Spinal cord (tissue), 10 donors: ENCODE data around the gene TSPAN2. TPM values are rescaled to one million over a fixed set of nuclear protein-coding genes. Genes with fewer than 3 reads are reported as not detected.

Experiments used
- DNase-seq, 6 donors: peaks; one replicate each; pipeline versions ENCODE4 v3.0.0 to v3.0.0-alpha.2; 2013 to 2015; ENCODE audit warnings: low spot score in 6 of 6, low read depth in 4 of 6
- H3K27ac ChIP-seq: one replicate; pipeline ENCODE4 v1.5.1; 2013; ENCODE audit warnings: low read depth, low read length, control low read depth
- H3K27me3 ChIP-seq: one replicate; pipeline ENCODE4 v1.6.1; 2013; ENCODE audit warnings: low read length; ENCODE audit not compliant: control insufficient read depth, insufficient read depth
- H3K36me3 ChIP-seq: one replicate; pipeline ENCODE4 v1.6.1; 2013; ENCODE audit warnings: low read length; ENCODE audit not compliant: control insufficient read depth, insufficient read depth
- H3K4me1 ChIP-seq: one replicate; pipeline ENCODE4 v1.6.1; 2013; ENCODE audit warnings: low read length; ENCODE audit not compliant: control insufficient read depth, insufficient read depth
- H3K4me3 ChIP-seq: one replicate; pipeline ENCODE4 v1.5.1; 2013; ENCODE audit warnings: low read depth, low read length, control low read depth
- H3K9me3 ChIP-seq: one replicate; pipeline ENCODE4 v1.6.1; 2013; ENCODE audit warnings: low read length; ENCODE audit not compliant: control insufficient read depth, insufficient read depth
- WGBS: methylation state at CpG from one replicate; pipeline ENCODE4 v1.1.5; 2013; ENCODE audit warnings: missing lambda C conversion rate; ENCODE audit not compliant: insufficient coverage; 5-methylcytosine and 5-hydroxymethylcytosine counted together
- polyA plus RNA-seq, 2 donors: library from polyadenylated mRNA; unstranded; fragments of 120-200 nt; gene quantifications; one replicate each; pipeline ENCODE4 v1.2.1, GENCODE V29; 2013; ENCODE audit not compliant: insufficient read length in 2 of 2
- total RNA-seq, 2 donors: library from RNA; depleted of rRNA in 1 of 2; stranded (reverse); fragments of 120-200 nt in 1 of 2; fragments of >200 nt in 1 of 2; gene quantifications; one replicate each; pipeline versions ENCODE4 v1.2.3 to v1.2.4, GENCODE V29; 2013 to 2014
- donor health status: healthy.

Gene TSPAN2
- total and polyA plus RNA-seq, 4 donors, result 8.9 to 29.0 (median 28.7) TPM

GRCh38 chr1:115117298-115117697 lies 28.0 kb upstream of the TSPAN2 start:
- Histone ChIP-seq H3K27ac (no peak overlapping the region), H3K36me3 (no peaks in the 10 kb centered on the region)
- 100% methylated on average over 1 of the region's 1 CpG for WGBS

GRCh38 chr1:115116512-115116911 lies 27.2 kb upstream of the TSPAN2 start:
- DNase-seq, result no peak
- no peak overlapping the region for H3K27ac ChIP-seq
- peaks cover 5% of the 10 kb centered on the region for H3K9me3 ChIP-seq
- no peaks in the 10 kb centered on the region for H3K36me3 ChIP-seq
- no peak overlapping the region for H3K4me3 ChIP-seq
- H3K4me1 ChIP-seq, result peaks cover 9% of the 10 kb centered on the region
- no peaks in the 10 kb centered on the region for H3K27me3 ChIP-seq
- no CpG with 5 or more reads among the region's 5 CpGs for WGBS

More at GRCh38 chr1:115117298-115117697, 28.0 kb upstream of the TSPAN2 start:
- Histone ChIP-seq H3K9me3 (peaks cover 5% of the 10 kb centered on the region), H3K4me1 (peaks cover 9% of the 10 kb centered on the region), H3K4me3 (no peak overlapping the region), H3K27me3 (no peaks in the 10 kb centered on the region)
- no peak for DNase-seq

GRCh38 chr1:115115521-115116161 lies 26.3 kb upstream of the TSPAN2 start:
- no peak for DNase-seq
- Histone ChIP-seq H3K27ac (no peak overlapping the region), H3K9me3 (peaks cover 2% of the 10 kb centered on the region), H3K27me3 (no peaks in the 10 kb centered on the region), H3K4me3 (no peak overlapping the region), H3K36me3 (no peaks in the 10 kb centered on the region), H3K4me1 (peaks cover 9% of the 10 kb centered on the region)
- 83% methylated on average over 2 of the region's 6 CpGs for WGBS

- Histone ChIP-seq H3K27ac (no peak overlapping the region), H3K27me3 (no peaks in the 10 kb centered on the region), H3K36me3 (no peaks in the 10 kb centered on the region), H3K9me3 (no peaks in the 10 kb centered on the region), H3K4me3 (no peak overlapping the region), H3K4me1 (peaks cover 9% of the 10 kb centered on the region)
- 5% methylated on average over 2 of the region's 3 CpGs for WGBS
- DNase-seq, result peak in 2 of 6 donors; percentile 22 to 42
These were observed 25.0 kb upstream of the TSPAN2 start for GRCh38 chr1:115114308-115114707.

GRCh38 chr1:115113766-115114165 lies 24.5 kb upstream of the TSPAN2 start:
- Histone ChIP-seq H3K4me3 (no peak overlapping the region), H3K27me3 (no peaks in the 10 kb centered on the region), H3K27ac (no peak overlapping the region), H3K36me3 (no peaks in the 10 kb centered on the region), H3K4me1 (peaks cover 9% of the 10 kb centered on the region), H3K9me3 (no peaks in the 10 kb centered on the region)
- DNase-seq, result no peak
- 89% methylated on average over 4 of the region's 4 CpGs for WGBS

GRCh38 chr1:115112496-115113375 lies 23.4 kb upstream of the TSPAN2 start:
- peaks cover 9% of the 10 kb centered on the region for H3K4me1 ChIP-seq
- H3K27ac ChIP-seq, result no peak overlapping the region
- H3K36me3 ChIP-seq, result no peaks in the 10 kb centered on the region
- no peaks in the 10 kb centered on the region for H3K27me3 ChIP-seq
- no peak overlapping the region for H3K4me3 ChIP-seq
- peak in 3 of 6 donors; percentile 12 to 84 (median 63) for DNase-seq
- no peaks in the 10 kb centered on the region for H3K9me3 ChIP-seq
- 25% methylated on average over 16 of the region's 18 CpGs for WGBS

GRCh38 chr1:115107516-115108260 lies 18.4 kb upstream of the TSPAN2 start:
- no peak for DNase-seq
- Histone ChIP-seq H3K4me1 (peaks cover under 1% of the 10 kb centered on the region), H3K4me3 (no peak overlapping the region), H3K27ac (no peak overlapping the region), H3K36me3 (no peaks in the 10 kb centered on the region), H3K9me3 (no peaks in the 10 kb centered on the region), H3K27me3 (no peaks in the 10 kb centered on the region)
- 89% methylated on average over 4 of the region's 5 CpGs for WGBS

GRCh38 chr1:115105831-115106230 lies 16.5 kb upstream of the TSPAN2 start:
- no peaks in the 10 kb centered on the region for H3K9me3 ChIP-seq
- 72% methylated on average over 2 of the region's 3 CpGs for WGBS
- H3K27ac ChIP-seq, result no peak overlapping the region
- no peaks in the 10 kb centered on the region for H3K36me3 ChIP-seq
- no peaks in the 10 kb centered on the region for H3K27me3 ChIP-seq
- H3K4me3 ChIP-seq, result no peak overlapping the region
- DNase-seq, result no peak
- no peaks in the 10 kb centered on the region for H3K4me1 ChIP-seq

GRCh38 chr1:115099693-115100050 lies 10.4 kb upstream of the TSPAN2 start:
- Histone ChIP-seq H3K4me1 (no peaks in the 10 kb centered on the region), H3K36me3 (no peaks in the 10 kb centered on the region), H3K27ac (peak overlapping the region; percentile 12), H3K27me3 (no peaks in the 10 kb centered on the region), H3K4me3 (peak overlapping the region; percentile 4), H3K9me3 (no peaks in the 10 kb centered on the region)
- no CpG with 5 or more reads among the region's 1 CpG for WGBS
- no peak for DNase-seq
